Measurements from ENCODE around the gene HYDIN.

Gene HYDIN

DNA sequence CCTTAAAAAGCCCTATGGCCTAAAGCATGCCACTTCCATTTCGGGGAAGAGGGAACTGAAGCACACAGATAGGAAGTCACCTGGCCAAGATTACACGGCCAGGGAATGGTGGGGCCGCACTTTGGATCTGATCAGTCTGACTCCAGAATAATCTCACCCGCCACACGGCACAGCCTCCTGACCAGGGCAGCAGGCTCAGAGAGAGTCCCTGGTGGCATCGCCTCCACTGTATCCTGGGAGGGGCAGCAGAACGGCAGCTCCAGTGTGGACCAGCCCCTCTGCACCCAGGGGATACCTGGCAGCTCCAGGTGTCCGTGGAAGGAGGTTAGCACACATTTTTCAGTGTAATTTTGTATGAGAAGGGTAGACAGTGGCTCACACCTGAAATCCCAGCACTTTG lies 465.0 kb downstream of the HYDIN start:
- no peak for DNase-seq (ENCODE audit: low read depth)

DNA sequence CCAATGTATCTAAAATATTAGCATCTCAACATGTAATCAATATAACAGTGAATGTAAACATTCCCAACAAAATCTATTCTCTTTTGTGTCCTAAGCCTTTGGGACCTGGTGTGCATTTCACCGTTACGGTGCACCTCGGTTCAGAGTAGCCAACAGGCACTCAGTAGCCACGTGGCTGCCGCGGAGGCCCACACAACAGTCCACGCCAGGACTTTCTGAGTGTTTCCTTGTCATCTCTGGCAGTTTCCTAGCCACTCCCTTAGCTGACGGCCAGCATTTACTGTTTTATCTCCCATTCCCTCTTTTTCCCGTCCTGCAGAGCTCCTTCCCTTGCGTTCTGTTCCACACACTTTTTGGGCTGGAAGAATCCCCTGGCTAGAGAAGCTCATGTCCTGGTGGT lies 465.9 kb downstream of the HYDIN start:
- no peak for DNase-seq (ENCODE audit: low read depth)

DNA sequence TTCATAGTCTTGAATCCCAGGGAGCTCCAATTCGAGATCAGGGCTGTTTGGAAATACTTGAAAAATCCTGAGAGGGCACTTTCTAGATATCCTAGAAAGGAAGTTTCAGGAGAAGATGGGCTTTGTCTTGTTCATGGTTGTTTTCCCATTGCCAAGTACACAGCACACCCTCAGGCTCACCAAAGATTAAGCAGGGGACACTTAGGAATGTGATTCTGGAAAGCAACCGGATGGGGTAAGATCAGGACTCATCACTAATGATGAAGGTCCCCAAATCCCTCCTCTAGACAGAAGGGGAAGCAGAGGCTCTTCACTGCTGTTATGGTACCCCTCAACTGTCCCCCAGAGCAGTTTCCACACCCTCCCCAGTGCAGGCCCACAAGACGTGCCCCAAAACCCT lies 470.3 kb downstream of the HYDIN start:
- no peak for DNase-seq (ENCODE audit: low read depth)

DNA sequence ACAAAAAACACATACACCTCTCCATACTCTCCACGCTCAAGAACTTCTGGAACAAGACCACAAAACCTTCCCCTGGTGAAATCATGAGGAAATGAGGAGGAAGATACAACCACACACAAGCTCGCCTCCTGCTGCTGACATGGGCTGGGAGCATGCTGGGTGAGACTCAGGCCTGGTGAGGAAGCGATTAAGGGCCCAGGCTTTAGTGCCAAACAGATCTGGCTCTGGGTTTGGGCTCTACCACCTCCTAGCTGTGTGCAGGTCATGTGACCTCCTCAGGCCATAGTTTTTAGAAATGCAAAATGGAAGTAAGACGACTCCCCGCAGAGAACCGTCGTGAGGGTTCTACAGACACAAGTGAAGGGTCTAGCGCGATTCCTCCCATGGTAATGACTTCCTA lies 470.9 kb downstream of the HYDIN start:
- no peak for DNase-seq (ENCODE audit: low read depth)

DNA sequence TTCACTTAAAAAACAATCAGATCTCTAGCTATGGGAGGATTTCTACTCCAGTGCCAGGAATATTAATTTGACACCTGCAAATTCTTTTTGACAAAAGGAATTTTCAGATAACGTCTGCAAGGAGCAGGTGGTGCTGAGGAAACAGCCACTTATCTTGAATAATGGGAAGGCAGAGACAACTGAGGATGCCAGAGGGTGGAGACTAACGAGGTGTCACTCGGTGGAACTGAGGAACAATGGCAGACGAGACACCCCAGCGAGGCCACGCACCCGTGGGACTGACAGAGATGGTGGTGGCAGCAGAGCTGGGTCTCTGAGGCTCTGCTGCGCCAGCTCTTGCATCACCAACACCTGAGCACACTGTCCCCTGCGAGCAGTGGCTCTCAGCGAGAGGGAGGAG lies 471.7 kb downstream of the HYDIN start:
- DNase-seq (ENCODE audit: low read depth), result no peak

All from HS-5 (cell line).